ENCODE results near the gene RAB13. TPM values are rescaled to one million over a fixed set of nuclear protein-coding genes. Genes with fewer than 3 reads are reported as not detected.
"Not testable (repeated sequence)": the region's sequence is repeated elsewhere in the genome, so short reads cannot be mapped to it uniquely, and the experiment has no call there.

Gene RAB13
- total and polyA plus RNA-seq, 12 donors, result 22.9 to 328 (median 124) TPM

- Histone ChIP-seq H3K4me1 (replicated peaks in 1 of 2) (no peaks in the 10 kb centered on the region), H3K36me3 (replicated peaks in 1 of 2) (no peaks in the 10 kb centered on the region), H3K27me3 (no peaks in the 10 kb centered on the region), H3K4me3 (no peak overlapping the region), H3K27ac (no peak overlapping the region), H3K9me3 (replicated peaks in 1 of 3) (no peaks in the 10 kb centered on the region)
- 39 to 56% (median 52%) methylated on average over 3 of the region's 3 CpGs for WGBS, 4 donors
- TF ChIP-seq CTCF (IDR thresholded peaks at IDR 0.05) (peak in 3 of 6 experiments; percentile 8 to 22 (median 16)), POLR2A (IDR thresholded peaks at IDR 0.05) (no peak)
- DNase-seq, result peak in 4 of 7 donors; percentile 30 to 61 (median 43)
- intact Hi-C loops (cut with DNase I), result loop anchor here in 1 of 2 donors (10.0 kb wide), 1 partner anchor 130 kb away; no protein-coding TSS in a partner anchor
These were observed 28.2 kb upstream of the RAB13 start for GRCh38 chr1:154014154-154014907.

GRCh38 chr1:154012543-154012942 is 26.4 kb upstream of the RAB13 start:
- intact Hi-C loops (cut with DNase I), result loop anchor here in 1 of 2 donors (10.0 kb wide), 1 partner anchor 132 kb away; no protein-coding TSS in a partner anchor
- H3K4me1 ChIP-seq (replicated peaks in 1 of 2); H3K9me3 ChIP-seq (replicated peaks in 1 of 3); DNase-seq; H3K36me3 ChIP-seq (replicated peaks in 1 of 2); H3K27me3 ChIP-seq; H3K27ac ChIP-seq; H3K4me3 ChIP-seq: not testable (repeated sequence)
- WGBS, 4 donors, result 95 to 96% (median 95%) methylated on average over 9 to 14 of the region's 14 CpGs

- intact Hi-C loops (cut with DNase I), result loop anchor here in 1 of 2 donors (10.0 kb wide), 1 partner anchor 133 kb away; no protein-coding TSS in a partner anchor
- 55 to 62% (median 56%) methylated on average over 1 of the region's 1 CpG for WGBS, 4 donors
- TF ChIP-seq POLR2A (IDR thresholded peaks at IDR 0.05) (no peak), CTCF (IDR thresholded peaks at IDR 0.05) (no peak)
- no peak for DNase-seq
- Histone ChIP-seq H3K4me3 (no peak overlapping the region), H3K36me3 (replicated peaks in 1 of 2) (no peaks in the 10 kb centered on the region), H3K27me3 (no peaks in the 10 kb centered on the region), H3K9me3 (replicated peaks in 1 of 3) (no peaks in the 10 kb centered on the region), H3K27ac (no peak overlapping the region), H3K4me1 (replicated peaks in 1 of 2) (no peaks in the 10 kb centered on the region)
These were observed 26.0 kb upstream of the RAB13 start for GRCh38 chr1:154012129-154012528.

- no peak overlapping the region for H3K27ac ChIP-seq
- no peaks in the 10 kb centered on the region for H3K4me1 ChIP-seq (replicated peaks in 1 of 2)
- DNase-seq, result no peak
- H3K36me3 ChIP-seq (replicated peaks in 1 of 2), result no peaks in the 10 kb centered on the region
- H3K4me3 ChIP-seq, result no peak overlapping the region
- 79 to 93% (median 92%) methylated on average over 3 of the region's 3 CpGs for WGBS, 4 donors
- TF ChIP-seq POLR2A (IDR thresholded peaks at IDR 0.05), result no peak
- TF ChIP-seq CTCF (IDR thresholded peaks at IDR 0.05), result no peak
- intact Hi-C loops (cut with DNase I), result no loop called here
- H3K27me3 ChIP-seq, result no peaks in the 10 kb centered on the region
- no peaks in the 10 kb centered on the region for H3K9me3 ChIP-seq (replicated peaks in 1 of 3)
These were observed 20.0 kb upstream of the RAB13 start for GRCh38 chr1:154006136-154006535.

GRCh38 chr1:154000420-154000819 is 14.3 kb upstream of the RAB13 start:
- 71 to 83% (median 75%) methylated on average over 4 of the region's 4 CpGs for WGBS, 4 donors
- H3K4me1 ChIP-seq (replicated peaks in 1 of 2), result no peaks in the 10 kb centered on the region
- no peak overlapping the region for H3K27ac ChIP-seq
- intact Hi-C loops (cut with DNase I), result no loop called here
- DNase-seq, result no peak
- TF ChIP-seq POLR2A (IDR thresholded peaks at IDR 0.05) (no peak), CTCF (IDR thresholded peaks at IDR 0.05) (no peak)
- H3K27me3 ChIP-seq, result no peaks in the 10 kb centered on the region
- H3K9me3 ChIP-seq (replicated peaks in 1 of 3), result no peaks in the 10 kb centered on the region
- H3K36me3 ChIP-seq (replicated peaks in 1 of 2), result peaks cover 0 to 1% of the 10 kb centered on the region in 2 donors
- H3K4me3 ChIP-seq, result no peak overlapping the region

GRCh38 chr1:153996882-153997281 is 10.7 kb upstream of the RAB13 start:
- DNase-seq; H3K27ac ChIP-seq; H3K9me3 ChIP-seq (replicated peaks in 1 of 3); intact Hi-C loops (cut with DNase I); H3K4me3 ChIP-seq; H3K27me3 ChIP-seq: not testable (repeated sequence)
- H3K4me1 ChIP-seq (replicated peaks in 1 of 2), result peaks cover 3 to 19% of the 10 kb centered on the region in 2 donors
- peaks cover 0 to 34% of the 10 kb centered on the region in 2 donors for H3K36me3 ChIP-seq (replicated peaks in 1 of 2)
- 94 to 97% (median 95%) methylated on average over 10 of the region's 10 CpGs for WGBS, 4 donors
